ENCODE measurements around the gene LAMA1.

The LAMA1 gene

DNA sequence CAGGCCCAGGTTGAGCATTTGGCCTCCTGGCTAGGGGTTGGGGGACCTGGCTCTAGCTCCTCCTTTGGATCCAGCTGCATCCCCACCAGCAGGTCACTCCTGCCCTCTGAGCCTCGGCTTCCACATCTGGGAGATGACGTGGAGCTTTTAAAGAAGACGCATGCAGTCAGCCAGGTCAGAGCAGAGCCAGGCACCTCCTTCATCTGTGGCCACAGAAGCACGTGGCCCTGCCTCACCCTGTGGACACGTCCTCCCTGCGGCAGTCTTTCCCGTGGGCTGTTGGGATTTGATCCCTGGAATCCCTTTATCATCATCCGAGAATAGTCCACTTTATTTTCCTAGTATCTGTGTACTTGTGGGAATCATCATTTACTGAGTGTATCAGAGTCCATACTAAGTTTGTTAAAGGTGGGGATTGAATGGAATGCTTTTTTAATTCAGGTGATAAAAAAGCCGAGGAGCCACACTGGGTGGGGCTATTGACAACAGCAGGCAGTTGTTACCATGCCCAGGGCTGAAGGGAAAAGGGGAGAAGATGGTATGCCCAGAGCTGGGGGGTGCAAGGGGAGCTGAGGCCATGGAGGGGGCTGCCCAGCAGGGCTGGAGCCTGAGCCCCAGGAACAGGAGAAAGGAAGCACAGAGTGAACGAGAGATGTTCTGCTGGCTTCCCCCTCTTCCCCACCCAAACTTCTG lies 170.1 kb downstream of the LAMA1 start:
- Histone ChIP-seq H3K79me2 (ENCODE audit: insufficient read depth, low read length) (no peaks in the 10 kb centered on the region), H3F3A (ENCODE audit: low read depth) (no peaks in the 10 kb centered on the region), H3K9me3 (ENCODE audit: insufficient read depth, low read depth, low read length) (peaks cover 3% of the 10 kb centered on the region; the same call in 1 of the 2 replicates), H2AFZ (ENCODE audit: low read length) (no peak overlapping the region), H3K4me3 (ENCODE audit: low read length, poor library complexity, severe bottlenecking) (no peak overlapping the region), H3K4me1 (ENCODE audit: insufficient read depth, low read length, poor library complexity, severe bottlenecking) (no peaks in the 10 kb centered on the region), H4K20me1 (ENCODE audit: insufficient read depth, low read length, poor library complexity, severe bottlenecking) (no peaks in the 10 kb centered on the region), H3K4me2 (ENCODE audit: low read depth, low read length, poor library complexity, severe bottlenecking) (no peak overlapping the region), H3K9me2 (replicated peaks; ENCODE audit: low read depth, low read length) (no peaks in the 10 kb centered on the region), H3K27me3 (ENCODE audit: insufficient read depth, low read length, poor library complexity, severe bottlenecking) (no peaks in the 10 kb centered on the region), H3K9ac (ENCODE audit: low read depth, low read length, poor library complexity, severe bottlenecking) (no peak overlapping the region), H3K36me3 (ENCODE audit: insufficient read depth, low read length) (no peaks in the 10 kb centered on the region)
- TF ChIP-seq EZH2phosphoT487 (IDR thresholded peaks at IDR 0.05; ENCODE audit: borderline replicate concordance): no peak
- TF ChIP-seq, protein P1, sequence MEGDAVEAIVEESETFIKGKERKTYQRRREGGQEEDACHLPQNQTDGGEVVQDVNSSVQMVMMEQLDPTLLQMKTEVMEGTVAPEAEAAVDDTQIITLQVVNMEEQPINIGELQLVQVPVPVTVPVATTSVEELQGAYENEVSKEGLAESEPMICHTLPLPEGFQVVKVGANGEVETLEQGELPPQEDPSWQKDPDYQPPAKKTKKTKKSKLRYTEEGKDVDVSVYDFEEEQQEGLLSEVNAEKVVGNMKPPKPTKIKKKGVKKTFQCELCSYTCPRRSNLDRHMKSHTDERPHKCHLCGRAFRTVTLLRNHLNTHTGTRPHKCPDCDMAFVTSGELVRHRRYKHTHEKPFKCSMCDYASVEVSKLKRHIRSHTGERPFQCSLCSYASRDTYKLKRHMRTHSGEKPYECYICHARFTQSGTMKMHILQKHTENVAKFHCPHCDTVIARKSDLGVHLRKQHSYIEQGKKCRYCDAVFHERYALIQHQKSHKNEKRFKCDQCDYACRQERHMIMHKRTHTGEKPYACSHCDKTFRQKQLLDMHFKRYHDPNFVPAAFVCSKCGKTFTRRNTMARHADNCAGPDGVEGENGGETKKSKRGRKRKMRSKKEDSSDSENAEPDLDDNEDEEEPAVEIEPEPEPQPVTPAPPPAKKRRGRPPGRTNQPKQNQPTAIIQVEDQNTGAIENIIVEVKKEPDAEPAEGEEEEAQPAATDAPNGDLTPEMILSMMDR (conservative IDR thresholded peaks at IDR 0.05; ENCODE audit: low read length): no peak

DNA sequence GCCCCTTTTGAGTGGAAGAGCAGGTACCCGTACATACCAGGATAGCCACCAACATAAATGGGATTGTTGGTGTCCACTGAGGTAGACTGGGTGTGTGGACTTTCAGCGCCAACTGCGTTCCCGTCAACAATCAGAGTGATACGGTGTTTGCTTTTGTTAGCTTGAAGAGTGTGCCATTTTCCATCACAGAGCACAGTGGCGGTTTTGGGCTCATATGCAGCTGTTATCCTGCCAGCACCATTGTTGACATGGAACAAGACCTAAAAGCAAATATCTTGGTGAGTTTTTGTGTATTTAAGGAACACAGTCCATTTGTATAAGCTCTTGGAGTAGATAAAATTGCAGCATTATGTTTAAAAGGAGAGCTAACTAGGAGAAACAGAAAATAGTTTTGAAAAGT lies 174.5 kb downstream of the LAMA1 start:
- H3K4me1 ChIP-seq (ENCODE audit: insufficient read depth, low read length, poor library complexity, severe bottlenecking): no peaks in the 10 kb centered on the region
- no peak overlapping the region for H3K4me2 ChIP-seq (ENCODE audit: low read depth, low read length, poor library complexity, severe bottlenecking)
- H3K27me3 ChIP-seq (ENCODE audit: insufficient read depth, low read length, poor library complexity, severe bottlenecking): no peaks in the 10 kb centered on the region
- H4K20me1 ChIP-seq (ENCODE audit: insufficient read depth, low read length, poor library complexity, severe bottlenecking): no peaks in the 10 kb centered on the region
- H3K36me3 ChIP-seq (ENCODE audit: insufficient read depth, low read length): no peaks in the 10 kb centered on the region
- no peaks in the 10 kb centered on the region for H3K9me2 ChIP-seq (replicated peaks; ENCODE audit: low read depth, low read length)
- no peak overlapping the region for H3K9ac ChIP-seq (ENCODE audit: low read depth, low read length, poor library complexity, severe bottlenecking)
- TF ChIP-seq EZH2phosphoT487 (IDR thresholded peaks at IDR 0.05; ENCODE audit: borderline replicate concordance): no peak
- no peaks in the 10 kb centered on the region for H3F3A ChIP-seq (ENCODE audit: low read depth)
- H3K79me2 ChIP-seq (ENCODE audit: insufficient read depth, low read length): no peaks in the 10 kb centered on the region
- H3K4me3 ChIP-seq (ENCODE audit: low read length, poor library complexity, severe bottlenecking): no peak overlapping the region
- no peaks in the 10 kb centered on the region; the same call in 1 of the 2 replicates for H3K9me3 ChIP-seq (ENCODE audit: insufficient read depth, low read depth, low read length)
- H2AFZ ChIP-seq (ENCODE audit: low read length): no peak overlapping the region

DNA sequence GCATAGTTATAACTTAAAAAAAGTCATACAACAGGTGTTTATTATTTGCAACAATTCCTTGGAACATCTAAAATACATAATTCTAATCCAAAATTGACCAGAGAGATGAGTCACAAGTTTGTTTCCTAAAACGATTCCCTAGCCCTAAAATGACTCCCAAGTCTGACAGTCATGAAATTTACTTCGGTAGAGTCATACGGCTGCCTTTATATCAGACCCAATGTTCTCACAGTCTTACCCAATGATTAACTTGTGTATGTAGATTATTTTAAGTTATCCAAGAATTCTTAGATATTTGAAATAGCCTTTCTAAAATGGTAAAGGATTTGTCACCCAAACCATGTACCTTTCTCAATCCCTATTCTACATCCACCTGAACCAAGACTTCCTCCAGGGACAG lies 174.9 kb downstream of the LAMA1 start:
- no peaks in the 10 kb centered on the region for H3K4me1 ChIP-seq (ENCODE audit: insufficient read depth, low read length, poor library complexity, severe bottlenecking)
- no peak for TF ChIP-seq EZH2phosphoT487 (IDR thresholded peaks at IDR 0.05; ENCODE audit: borderline replicate concordance)
- TF ChIP-seq, protein P1 (conservative IDR thresholded peaks at IDR 0.05; ENCODE audit: low read length): no peak
- H3K9ac ChIP-seq (ENCODE audit: low read depth, low read length, poor library complexity, severe bottlenecking): no peak overlapping the region
- H3K4me2 ChIP-seq (ENCODE audit: low read depth, low read length, poor library complexity, severe bottlenecking): no peak overlapping the region
- H2AFZ ChIP-seq (ENCODE audit: low read length): no peak overlapping the region
- no peaks in the 10 kb centered on the region for H3K27me3 ChIP-seq (ENCODE audit: insufficient read depth, low read length, poor library complexity, severe bottlenecking)
- no peaks in the 10 kb centered on the region for H3F3A ChIP-seq (ENCODE audit: low read depth)
- H3K9me3 ChIP-seq (ENCODE audit: insufficient read depth, low read depth, low read length): no peaks in the 10 kb centered on the region; the same call in 1 of the 2 replicates
- no peaks in the 10 kb centered on the region for H3K79me2 ChIP-seq (ENCODE audit: insufficient read depth, low read length)
- H3K36me3 ChIP-seq (ENCODE audit: insufficient read depth, low read length): no peaks in the 10 kb centered on the region
- no peaks in the 10 kb centered on the region for H3K9me2 ChIP-seq (replicated peaks; ENCODE audit: low read depth, low read length)
- no peak overlapping the region for H3K4me3 ChIP-seq (ENCODE audit: low read length, poor library complexity, severe bottlenecking)
- no peaks in the 10 kb centered on the region for H4K20me1 ChIP-seq (ENCODE audit: insufficient read depth, low read length, poor library complexity, severe bottlenecking)

DNA sequence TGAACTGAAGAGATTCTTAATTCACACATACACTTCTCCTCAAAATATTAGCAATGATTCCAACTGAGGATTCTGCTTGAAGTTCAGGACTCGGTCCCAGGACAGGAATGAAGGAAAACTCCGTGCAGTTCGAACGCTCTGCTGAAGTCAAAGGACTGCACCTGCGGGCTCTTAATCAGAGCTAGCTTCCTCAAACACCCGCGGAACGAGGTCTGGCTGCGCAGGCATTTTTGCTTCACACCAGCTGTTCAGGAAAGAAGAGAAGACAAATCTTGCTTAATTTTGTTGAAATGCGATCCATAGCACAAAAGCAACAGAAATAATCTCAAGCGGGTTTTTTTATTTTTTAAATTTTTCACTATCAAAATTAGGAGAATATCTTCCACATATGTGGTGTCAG lies 175.6 kb downstream of the LAMA1 start:
- H3K9ac ChIP-seq (ENCODE audit: low read depth, low read length, poor library complexity, severe bottlenecking): no peak overlapping the region
- no peak overlapping the region for H3K4me3 ChIP-seq (ENCODE audit: low read length, poor library complexity, severe bottlenecking)
- H3K36me3 ChIP-seq (ENCODE audit: insufficient read depth, low read length): no peaks in the 10 kb centered on the region
- no peak for TF ChIP-seq EZH2phosphoT487 (IDR thresholded peaks at IDR 0.05; ENCODE audit: borderline replicate concordance)
- TF ChIP-seq, protein P1 (conservative IDR thresholded peaks at IDR 0.05; ENCODE audit: low read length): no peak
- H3K4me1 ChIP-seq (ENCODE audit: insufficient read depth, low read length, poor library complexity, severe bottlenecking): no peaks in the 10 kb centered on the region
- H3K79me2 ChIP-seq (ENCODE audit: insufficient read depth, low read length): no peaks in the 10 kb centered on the region
- no peak overlapping the region for H3K4me2 ChIP-seq (ENCODE audit: low read depth, low read length, poor library complexity, severe bottlenecking)
- H4K20me1 ChIP-seq (ENCODE audit: insufficient read depth, low read length, poor library complexity, severe bottlenecking): no peaks in the 10 kb centered on the region
- no peaks in the 10 kb centered on the region for H3K27me3 ChIP-seq (ENCODE audit: insufficient read depth, low read length, poor library complexity, severe bottlenecking)
- no peaks in the 10 kb centered on the region; the same call in 1 of the 2 replicates for H3K9me3 ChIP-seq (ENCODE audit: insufficient read depth, low read depth, low read length)
- no peaks in the 10 kb centered on the region for H3K9me2 ChIP-seq (replicated peaks; ENCODE audit: low read depth, low read length)
- H3F3A ChIP-seq (ENCODE audit: low read depth): no peaks in the 10 kb centered on the region
- H2AFZ ChIP-seq (ENCODE audit: low read length): no peak overlapping the region

All from Loucy (cell line).